Measurements from ENCODE around the gene CTDSP1. TPM values are rescaled to one million over a fixed set of nuclear protein-coding genes. Genes with fewer than 3 reads are reported as not detected.

The CTDSP1 gene
- polyA plus RNA-seq, 1 donor, result 95.5 TPM

DNA sequence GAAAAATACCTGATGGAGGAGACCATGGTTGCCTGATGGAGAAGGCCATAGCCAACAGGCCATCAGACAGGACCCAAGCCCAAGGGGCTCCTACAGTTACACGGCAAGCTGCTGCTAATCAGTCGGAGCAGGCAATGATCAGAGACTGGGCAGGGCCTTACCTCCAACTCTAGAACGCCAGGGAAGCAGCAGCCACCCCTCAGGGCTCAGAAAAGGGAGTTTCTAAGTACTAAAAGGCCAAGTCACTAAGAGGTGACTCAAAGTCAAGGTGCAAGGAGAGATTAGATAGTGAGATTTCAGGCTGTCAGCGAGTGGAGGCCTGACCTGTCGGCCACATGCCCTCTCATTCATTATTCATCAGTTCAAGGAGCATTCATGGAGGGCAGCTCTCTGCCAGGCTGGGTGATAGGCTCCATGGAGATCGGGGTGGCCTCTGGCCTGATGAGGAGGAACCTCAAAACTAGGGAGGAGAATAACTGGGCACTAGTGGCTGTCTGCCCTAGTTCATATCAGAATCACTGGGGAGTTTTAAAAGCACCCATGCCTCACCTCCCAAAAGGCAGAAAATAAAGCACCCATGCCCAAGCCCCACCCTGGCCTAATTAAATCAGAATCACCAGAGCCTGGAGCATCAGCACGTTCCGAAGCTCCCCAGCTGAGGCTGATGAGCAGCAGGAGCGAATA, 22.9 kb downstream of the CTDSP1 start:
- no peak for DNase-seq (ENCODE audit: low read depth)

DNA sequence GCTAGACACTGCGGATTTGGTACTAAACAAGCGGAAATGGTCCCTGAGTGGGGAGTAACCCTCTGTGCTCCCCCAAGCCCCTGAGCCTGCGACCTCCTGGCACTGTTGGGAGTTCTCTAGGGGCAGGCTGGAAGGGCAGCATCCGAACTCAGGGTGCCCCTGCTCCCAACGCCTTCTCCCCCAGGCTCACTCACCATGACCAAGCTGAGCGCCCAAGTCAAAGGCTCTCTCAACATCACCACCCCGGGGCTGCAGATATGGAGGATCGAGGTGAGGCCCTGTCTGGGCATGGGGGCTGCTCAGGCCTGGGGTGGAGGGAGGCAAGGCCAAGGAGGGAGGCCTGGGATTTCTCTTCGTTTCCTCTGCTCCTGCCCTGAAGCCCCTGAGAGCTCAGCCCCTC, 23.9 kb downstream of the CTDSP1 start:
- DNase-seq (ENCODE audit: low read depth), result no peak

DNA sequence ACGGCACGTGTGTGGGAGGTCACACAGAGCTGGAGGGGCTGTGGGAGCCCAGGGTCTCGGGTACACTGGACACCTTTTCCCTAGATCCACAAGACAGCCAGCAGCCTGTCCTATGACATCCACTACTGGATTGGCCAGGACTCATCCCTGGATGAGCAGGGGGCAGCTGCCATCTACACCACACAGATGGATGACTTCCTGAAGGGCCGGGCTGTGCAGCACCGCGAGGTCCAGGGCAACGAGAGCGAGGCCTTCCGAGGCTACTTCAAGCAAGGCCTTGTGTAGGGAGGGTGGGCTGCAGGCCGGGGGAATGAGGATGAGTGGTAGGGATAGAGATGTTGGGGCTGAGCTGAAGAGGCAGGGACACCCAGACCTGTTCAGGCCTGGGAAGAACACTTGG, 25.9 kb downstream of the CTDSP1 start:
- no peak for DNase-seq (ENCODE audit: low read depth)

DNA sequence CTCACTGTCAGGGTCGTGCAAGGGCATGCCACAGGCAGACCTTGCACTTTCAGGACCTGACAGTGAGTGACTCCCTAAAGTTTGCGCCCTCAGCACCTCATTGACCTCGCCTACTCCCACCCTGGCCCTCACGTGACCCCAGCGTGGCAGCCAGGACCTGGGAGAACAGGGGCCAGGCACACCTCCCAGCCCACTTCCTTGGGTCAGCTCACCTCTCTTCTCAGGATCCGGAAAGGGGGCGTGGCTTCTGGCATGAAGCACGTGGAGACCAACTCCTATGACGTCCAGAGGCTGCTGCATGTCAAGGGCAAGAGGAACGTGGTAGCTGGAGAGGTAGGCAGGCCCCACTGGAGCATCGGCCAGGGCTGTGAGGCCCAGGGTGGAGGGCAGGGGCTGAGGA, 28.1 kb downstream of the CTDSP1 start:
- DNase-seq (ENCODE audit: low read depth), result no peak

DNA sequence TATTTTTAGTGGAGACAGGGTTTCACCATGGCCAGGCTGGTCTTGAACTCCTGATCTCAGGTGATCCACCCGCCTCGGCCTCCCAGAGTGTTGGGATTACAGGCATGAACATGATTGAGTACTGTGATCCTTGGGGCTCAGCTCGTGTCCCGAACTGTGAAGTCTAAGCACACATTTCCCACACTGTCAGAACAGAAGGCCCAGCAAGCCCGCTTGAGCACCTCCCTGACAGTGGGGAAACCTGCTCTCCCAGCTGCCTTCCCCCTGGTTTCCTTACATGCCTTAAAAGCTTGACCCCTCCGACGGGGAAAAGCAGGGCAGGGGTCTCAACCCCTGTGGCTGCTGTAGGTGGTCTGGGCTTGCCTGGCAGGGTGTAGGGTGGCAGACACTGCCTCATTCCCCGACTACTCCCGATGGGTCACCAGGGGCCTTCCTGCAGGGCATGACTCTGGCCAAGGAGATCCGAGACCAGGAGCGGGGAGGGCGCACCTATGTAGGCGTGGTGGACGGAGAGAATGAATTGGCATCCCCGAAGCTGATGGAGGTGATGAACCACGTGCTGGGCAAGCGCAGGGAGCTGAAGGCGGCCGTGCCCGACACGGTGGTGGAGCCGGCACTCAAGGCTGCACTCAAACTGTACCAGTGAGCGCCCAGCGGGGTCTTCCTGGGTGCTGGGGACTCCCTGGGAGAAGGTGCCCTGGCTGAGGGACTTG, 29.3 kb downstream of the CTDSP1 start:
- DNase-seq (ENCODE audit: low read depth), result no peak

DNA sequence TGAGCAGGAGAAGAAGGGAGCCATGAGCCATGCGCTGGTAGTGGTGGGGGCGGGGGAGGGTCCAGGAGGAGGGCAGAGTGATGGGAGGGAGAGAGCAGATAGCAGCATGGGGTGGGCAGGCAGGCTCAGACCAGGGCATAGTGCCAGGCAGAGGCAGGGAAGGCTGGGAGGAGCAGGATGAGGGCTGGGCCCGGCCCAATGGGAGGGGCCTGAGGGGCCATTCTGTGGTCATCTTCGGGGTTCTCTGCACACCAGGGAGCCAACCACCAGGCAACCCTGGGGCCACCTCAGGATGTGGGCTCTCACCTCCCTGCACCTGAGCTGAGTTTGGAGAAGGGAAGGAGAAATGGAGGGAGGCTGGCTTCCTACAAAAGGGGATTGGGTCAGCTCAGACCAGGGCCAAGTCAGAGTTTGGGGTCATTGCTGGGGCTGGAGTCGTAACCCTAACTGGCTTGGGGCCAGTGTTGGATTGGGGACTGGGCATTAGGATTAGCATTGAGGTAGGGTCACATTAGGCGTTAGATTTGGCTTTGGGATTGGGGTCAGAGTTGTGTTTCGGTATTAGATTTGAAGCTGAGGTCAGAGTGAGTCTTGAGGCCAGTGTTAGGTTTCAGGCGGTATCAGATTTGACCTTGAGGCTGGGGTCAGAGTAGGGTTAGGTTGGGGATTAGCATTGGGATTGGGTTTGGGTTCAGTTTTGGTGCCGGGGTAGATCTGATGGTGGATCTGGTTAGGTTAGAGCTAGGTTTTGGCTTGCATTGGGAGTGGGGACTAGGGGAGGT, 30.4 kb downstream of the CTDSP1 start:
- no peak for DNase-seq (ENCODE audit: low read depth)

DNA sequence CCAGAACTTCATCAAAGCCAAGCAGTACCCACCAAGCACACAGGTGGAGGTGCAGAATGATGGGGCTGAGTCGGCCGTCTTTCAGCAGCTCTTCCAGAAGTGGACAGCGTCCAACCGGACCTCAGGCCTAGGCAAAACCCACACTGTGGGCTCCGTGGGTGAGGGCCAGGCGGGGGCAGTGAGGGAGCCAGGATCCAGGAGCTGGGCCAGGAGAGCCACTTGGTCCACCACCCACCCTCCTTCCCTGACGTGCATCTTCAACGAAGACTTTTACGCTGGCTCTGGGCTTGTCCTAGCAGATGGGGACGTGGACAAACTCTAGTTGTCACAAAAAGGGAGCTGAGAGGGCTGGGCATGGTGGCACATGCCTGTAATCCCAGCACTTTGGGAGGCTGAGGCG, 31.1 kb downstream of the CTDSP1 start:
- DNase-seq (ENCODE audit: low read depth), result no peak

DNA sequence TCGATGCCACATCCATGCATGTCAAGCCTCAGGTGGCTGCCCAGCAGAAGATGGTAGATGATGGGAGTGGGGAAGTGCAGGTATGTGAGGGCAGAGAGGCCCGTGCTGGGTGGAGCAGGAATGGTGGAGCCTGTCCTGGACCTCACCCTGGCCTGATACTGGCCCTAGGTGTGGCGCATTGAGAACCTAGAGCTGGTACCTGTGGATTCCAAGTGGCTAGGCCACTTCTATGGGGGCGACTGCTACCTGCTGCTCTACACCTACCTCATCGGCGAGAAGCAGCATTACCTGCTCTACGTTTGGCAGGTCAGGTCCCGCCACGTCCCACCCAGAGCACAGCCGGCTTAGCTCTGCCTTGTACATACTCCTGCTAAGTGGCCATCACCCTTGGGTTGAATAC, 32.2 kb downstream of the CTDSP1 start:
- no peak for DNase-seq (ENCODE audit: low read depth)

DNA sequence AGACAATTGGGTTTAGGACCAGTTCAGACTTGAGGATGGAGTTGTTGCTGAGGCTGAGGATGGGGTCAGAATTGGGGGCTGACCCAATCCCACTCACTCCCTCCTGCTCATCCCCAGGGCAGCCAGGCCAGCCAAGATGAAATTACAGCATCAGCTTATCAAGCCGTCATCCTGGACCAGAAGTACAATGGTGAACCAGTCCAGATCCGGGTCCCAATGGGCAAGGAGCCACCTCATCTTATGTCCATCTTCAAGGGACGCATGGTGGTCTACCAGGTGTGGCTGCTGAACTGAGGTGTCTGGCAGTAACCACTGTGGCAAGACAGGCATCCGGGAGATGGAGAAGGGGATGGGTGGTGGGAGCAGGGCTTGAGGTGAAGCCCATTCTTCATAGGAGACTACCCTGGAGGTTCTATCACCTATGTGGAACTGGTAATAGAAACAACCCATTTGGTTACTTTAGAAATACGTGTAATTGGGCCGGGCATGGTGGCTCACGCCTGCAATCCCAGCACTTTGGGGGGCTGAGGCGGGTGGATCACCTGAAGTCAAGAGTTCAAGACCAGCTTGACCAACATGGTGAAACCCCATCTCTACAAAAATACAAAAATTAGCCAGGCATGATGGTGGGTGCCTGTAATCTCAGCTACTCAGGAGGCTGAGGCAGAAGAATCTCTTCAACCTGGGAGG, 33.2 kb downstream of the CTDSP1 start:
- no peak for DNase-seq (ENCODE audit: low read depth)

DNA sequence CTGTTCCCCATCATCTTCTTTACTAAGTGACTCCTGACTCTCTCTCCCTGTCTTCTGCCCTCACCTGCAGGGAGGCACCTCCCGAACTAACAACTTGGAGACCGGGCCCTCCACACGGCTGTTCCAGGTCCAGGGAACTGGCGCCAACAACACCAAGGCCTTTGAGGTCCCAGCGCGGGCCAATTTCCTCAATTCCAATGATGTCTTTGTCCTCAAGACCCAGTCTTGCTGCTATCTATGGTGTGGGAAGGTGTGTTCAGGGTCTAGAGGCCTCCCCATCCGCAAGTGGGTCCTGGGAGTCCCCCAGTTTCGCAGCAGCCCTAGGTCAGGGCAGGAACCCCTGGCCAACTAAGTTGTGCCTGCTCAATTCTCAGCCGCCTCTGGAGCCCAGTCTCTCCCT, 34.8 kb downstream of the CTDSP1 start:
- DNase-seq (ENCODE audit: low read depth), result no peak

DNA sequence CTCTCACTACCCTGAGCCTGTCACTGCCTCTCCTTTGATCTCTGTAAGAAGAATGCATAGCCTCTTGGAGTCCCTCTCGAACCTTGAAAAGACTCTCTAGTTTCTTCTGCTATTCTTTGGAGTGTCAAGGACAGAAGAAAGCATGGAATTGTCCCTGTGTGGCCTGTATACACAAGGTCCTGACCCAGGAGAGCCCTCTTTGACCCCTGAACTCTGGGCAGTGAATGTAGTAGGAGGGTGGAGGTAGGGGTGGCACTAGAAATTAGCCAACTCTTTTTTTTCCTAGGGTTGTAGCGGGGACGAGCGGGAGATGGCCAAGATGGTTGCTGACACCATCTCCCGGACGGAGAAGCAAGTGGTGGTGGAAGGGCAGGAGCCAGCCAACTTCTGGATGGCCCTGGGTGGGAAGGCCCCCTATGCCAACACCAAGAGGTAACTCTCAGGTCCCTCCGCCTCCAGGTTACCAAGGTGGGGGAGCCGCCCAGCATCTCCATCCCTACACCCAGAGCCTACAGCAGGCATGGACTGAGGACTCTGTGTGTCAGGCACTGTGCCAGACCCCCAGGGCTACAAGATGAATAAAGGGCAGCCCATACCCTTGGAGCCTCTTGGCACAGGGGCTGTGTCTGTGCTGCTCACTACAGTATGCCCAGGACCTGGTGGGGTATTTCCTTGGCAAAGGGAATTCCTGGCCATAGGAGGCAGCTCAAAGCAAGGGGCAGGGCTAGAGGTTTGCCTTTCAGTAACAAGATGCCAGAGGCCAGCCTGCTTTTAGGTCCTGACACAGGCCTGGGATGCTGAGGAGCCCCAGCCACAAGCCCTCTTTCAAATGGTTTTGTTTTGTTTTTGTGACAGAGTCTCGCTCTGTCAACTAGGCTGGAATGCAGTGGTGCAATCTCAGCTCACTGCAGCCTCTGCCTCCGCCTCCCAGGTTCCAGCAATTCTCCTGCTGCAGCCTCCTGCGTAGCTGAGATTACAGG, 35.6 kb downstream of the CTDSP1 start:
- DNase-seq (ENCODE audit: low read depth), result no peak

DNA sequence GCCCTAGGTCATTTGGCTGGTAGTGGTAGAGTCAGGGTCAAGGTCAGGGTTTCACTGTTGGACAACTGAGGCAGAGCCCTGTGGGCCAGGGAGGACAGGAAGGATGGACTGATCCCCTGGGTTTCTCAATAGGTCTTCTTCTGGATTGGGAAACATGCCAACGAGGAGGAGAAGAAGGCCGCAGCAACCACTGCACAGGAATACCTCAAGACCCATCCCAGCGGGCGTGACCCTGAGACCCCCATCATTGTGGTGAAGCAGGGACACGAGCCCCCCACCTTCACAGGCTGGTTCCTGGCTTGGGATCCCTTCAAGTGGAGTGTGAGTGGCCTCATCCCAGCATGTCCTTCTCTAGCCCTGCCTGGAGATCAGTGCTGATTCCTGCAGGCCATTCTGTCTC, 37.3 kb downstream of the CTDSP1 start:
- no peak for DNase-seq (ENCODE audit: low read depth)

DNA sequence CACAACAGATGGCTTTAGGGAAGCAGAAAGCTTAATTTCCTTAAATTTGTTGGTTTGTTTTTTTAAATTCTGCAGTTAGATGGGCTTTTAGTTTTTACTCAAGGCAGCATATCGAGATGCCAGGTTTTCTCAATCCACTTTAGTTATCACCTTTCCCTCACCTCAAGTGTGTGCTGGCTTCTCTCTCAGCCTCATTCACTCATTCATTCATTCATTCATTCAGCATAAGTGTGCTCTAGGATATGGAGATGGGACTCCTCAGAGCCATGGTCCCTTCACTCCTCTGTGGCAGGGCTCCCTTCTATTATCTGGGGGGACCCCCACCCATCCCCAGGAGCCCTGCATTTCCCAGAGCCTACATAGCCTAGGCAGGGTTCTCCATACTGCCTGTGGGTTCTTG, 38.3 kb downstream of the CTDSP1 start:
- DNase-seq (ENCODE audit: low read depth), result no peak

DNA sequence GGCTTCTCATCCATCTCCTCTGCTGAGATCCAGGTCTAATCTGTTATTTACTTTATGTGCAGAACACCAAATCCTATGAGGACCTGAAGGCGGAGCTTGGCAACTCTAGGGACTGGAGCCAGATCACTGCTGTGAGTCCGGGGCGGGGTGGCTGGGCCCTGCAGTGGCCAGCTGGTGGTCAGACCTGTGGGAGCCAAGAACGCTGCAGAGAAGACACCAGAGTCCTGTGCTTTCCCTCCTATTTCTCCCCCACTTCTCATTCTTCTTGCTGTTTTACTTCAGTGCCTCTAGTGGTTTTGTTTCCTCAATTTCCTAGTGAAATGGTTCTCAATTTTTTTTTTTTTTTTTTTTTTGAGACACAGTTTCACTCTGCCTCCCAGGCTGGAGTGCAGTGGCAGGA, 38.9 kb downstream of the CTDSP1 start:
- DNase-seq (ENCODE audit: low read depth), result no peak

DNA sequence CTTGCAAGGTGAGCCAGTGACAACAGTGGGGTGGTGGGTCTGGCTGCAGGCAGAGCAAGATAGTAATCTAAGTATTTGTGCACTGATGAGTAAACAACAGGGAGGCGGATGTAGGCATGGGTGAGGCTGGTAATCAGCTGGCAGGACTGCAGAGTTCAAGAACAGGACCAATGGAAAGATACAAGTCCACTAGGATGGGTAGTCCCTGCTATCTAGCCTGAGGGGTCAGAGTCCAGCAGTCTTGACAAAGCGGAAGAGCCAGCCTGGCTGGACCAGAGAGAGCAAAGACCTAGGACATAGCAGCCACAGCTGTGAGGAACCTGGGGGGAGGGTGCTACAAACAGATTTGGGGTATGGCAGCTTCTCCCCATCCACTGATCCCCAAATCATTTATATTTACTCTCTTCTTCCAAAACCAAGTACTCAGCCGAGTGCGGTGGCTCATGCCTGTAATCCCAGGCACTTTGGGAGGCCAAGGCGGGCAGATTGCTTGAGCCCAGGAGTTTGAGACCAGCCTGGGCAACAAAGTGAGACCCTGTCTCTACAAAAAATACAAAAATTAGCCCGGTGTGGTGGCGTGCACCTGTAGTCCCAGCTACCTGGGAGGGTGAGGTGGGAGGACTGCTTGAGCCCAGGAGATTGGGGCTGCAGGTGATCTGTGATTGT, 45.2 kb downstream of the CTDSP1 start:
- no peak for DNase-seq (ENCODE audit: low read depth)

DNA sequence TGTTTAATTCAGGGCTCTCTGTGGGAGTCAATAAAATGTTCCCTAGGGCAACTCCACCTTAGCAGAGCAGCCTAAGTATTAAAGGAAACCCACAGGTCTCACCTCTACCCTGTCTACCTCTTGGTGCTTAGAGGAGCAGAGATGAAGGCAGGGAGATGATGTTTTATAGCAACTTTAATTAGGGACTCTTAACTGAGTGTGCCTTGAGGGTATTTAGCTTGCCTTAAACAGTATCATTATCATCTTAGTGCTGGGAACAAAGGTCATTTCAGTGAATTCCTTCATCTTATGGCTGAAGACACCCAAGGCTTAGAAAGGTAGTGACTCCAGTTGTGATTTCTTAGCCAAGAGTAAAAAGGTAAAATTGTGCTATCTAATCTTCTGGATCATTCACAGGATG, 45.9 kb downstream of the CTDSP1 start:
- no peak for DNase-seq (ENCODE audit: low read depth)

DNA sequence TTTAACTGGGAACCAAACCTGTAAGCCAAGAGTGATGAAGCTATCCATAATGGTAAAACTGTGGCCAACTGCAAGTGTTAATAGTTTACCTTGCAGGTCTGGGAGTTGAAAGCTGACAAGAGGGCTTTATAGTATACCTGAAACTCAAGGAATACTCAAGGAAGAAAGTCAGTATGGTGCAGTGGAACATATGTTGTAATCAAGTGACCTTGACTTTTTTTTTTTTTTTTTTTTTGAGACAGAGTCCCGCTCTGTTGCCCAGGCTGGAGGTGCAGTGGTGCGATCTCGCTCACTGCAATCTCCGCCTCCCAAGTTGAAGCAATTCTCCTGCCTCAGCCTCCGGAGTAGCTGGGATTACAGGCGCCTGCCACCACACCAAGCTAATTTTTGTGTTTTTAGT, 46.9 kb downstream of the CTDSP1 start:
- DNase-seq (ENCODE audit: low read depth), result no peak

DNA sequence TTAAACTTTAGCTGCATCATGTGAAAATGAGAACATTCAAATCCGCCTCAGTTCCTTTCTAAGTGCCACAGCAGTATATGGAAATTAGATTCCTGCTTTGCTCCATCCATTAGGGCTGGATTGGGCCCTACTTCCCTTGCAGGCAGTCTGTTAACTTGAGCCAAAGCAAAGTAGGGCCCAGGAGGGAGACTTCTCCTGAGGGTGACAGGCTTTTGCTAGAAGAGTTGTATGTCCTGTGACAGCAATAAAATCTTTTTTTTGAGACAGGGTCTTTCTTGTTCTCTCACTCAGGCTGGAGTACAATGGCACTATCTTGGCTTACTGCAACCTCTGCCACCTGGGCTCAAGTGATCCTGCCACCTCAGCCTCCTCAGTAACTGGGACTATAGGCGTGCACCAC, 47.4 kb downstream of the CTDSP1 start:
- no peak for DNase-seq (ENCODE audit: low read depth)

DNA sequence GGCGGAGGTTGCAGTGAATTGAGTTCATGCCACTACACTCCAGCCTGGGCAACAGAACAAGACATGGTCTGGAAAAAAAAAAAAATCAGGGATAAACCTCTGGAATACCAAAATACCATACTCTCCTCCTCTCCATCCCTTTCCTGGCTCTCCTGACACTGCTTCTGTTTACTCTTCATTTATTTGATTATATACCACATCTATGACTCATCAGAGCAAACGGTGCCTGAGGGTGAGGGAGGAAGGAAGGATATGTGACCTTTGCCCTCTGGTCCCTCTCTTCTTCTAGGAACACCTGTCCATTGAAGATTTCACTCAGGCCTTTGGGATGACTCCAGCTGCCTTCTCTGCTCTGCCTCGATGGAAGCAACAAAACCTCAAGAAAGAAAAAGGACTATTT, 49.3 kb downstream of the CTDSP1 start:
- DNase-seq (ENCODE audit: low read depth), result no peak

DNA sequence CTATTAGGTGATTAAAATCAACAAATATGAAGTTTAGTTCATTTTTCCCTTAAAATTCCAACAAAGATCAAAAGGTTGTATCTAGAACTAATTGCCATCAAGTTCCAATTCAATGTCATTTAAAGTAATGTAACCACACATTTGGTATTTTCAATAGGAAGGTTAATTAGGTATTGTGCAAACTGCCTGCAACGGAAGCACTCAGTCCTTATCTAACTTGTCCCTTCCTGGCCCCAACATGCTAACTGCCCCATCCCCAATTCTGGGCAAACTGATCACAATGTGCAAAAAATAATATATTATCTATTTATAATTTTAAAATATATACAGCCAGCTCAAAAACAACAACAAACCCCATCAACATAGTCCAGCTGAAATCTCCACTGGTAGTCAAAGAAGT, 52.4 kb downstream of the CTDSP1 start:
- no peak for DNase-seq (ENCODE audit: low read depth)
